Endothelial cell of umbilical vein (primary cell): ENCODE data around the gene PRR5. TPM values are rescaled to one million over a fixed set of nuclear protein-coding genes. Genes with fewer than 3 reads are reported as not detected.
A peak's percentile ranks its signal among the peaks of the same experiment; 100 is the strongest.

ENCODE experiments used
- BruUV-seq: library from RNA; stranded (reverse); fragments of 400-500 nt; replicated peaks from 2 replicates; lab custom pipeline; 2021; lab: Mats Ljungman, UMichigan
- CTCF ChIA-PET: fragments of 300-600, 350-600 bp; sonication (Branson Sonifier 250); formaldehyde crosslinking; loops from one replicate; lab custom pipeline; 2021; ENCODE audit warnings: antibody characterized with exemption, inconsistent platforms; lab: Charles Lee
- POLR2A ChIA-PET: fragments of 300-600, 350-600 bp; sonication (Branson Sonifier 250); formaldehyde crosslinking; loops from one replicate; lab custom pipeline; 2021; ENCODE audit warnings: antibody characterized with exemption, inconsistent platforms; lab: Charles Lee
- DNase-seq: peaks from one replicate; pipeline ENCODE4 v3.0.0-alpha.2; 2011; ENCODE audit warnings: low read depth, low spot score
- FAIRE-seq: peaks from 2 replicates; lab custom pipeline; 2011; peaks lifted over from hg19 to GRCh38; lab: Jason Lieb, UNC
- H2AFZ ChIP-seq: 2 replicates; pipeline ENCODE4 v1.6.0; 2012; ENCODE audit warnings: low read depth, low read length, control low read depth, inconsistent platforms
- H3K27ac ChIP-seq: 2 replicates; pipeline ENCODE4 v1.5.1; 2011; ENCODE audit warnings: low read depth, mild to moderate bottlenecking, control low read depth, low read length, moderate library complexity; ENCODE audit not compliant: insufficient read depth
- H3K27me3 ChIP-seq, 2 experiments: 2 replicates each; pipeline versions ENCODE4 v1.6.0 to v1.6.1; 2011; ENCODE audit warnings: low read length in 2 of 2, mixed read lengths in 1 of 2; ENCODE audit not compliant: control insufficient read depth in 2 of 2, insufficient read depth in 2 of 2
- H3K36me3 ChIP-seq, 2 experiments: 2 replicates in 1 of 2; 3 replicates in 1 of 2; pipeline ENCODE4 v1.5.1; 2011; ENCODE audit warnings: low read length in 2 of 2, mild to moderate bottlenecking in 1 of 2, moderate library complexity in 1 of 2; ENCODE audit not compliant: control insufficient read depth in 2 of 2, insufficient read depth in 2 of 2; ENCODE audit errors: extremely low read depth in 1 of 2
- H3K4me1 ChIP-seq: 3 replicates; pipeline ENCODE4 v1.5.1; 2011; ENCODE audit warnings: mild to moderate bottlenecking, low read length; ENCODE audit not compliant: control insufficient read depth, insufficient read depth; ENCODE audit errors: extremely low read depth
- H3K4me2 ChIP-seq: 2 replicates; pipeline ENCODE4 v1.6.1; 2011; ENCODE audit warnings: low read length, control low read depth, mixed read lengths; ENCODE audit not compliant: insufficient read depth
- H3K4me3 ChIP-seq, 3 experiments: fragments of 200-600 bp in 1 of 3; sonication (generic), shearing (Covaris generic) in 1 of 3; replicated peaks in 1 of 3; 2 replicates each; pipeline ENCODE4 v1.5.1; 2011 to 2016; ENCODE audit warnings: control low read depth in 3 of 3, low read length in 3 of 3, mild to moderate bottlenecking in 2 of 3, inconsistent platforms in 1 of 3, low read depth in 1 of 3, moderate library complexity in 1 of 3; ENCODE audit not compliant: insufficient read depth in 1 of 3
- H3K79me2 ChIP-seq: 2 replicates; pipeline ENCODE4 v1.6.0; 2012; ENCODE audit warnings: low read length, inconsistent platforms; ENCODE audit not compliant: control insufficient read depth, insufficient read depth
- H3K9ac ChIP-seq: replicated peaks from 2 replicates; pipeline ENCODE3; 2011; ENCODE audit warnings: low read length, control low read depth; ENCODE audit not compliant: insufficient read depth; ENCODE audit errors: extremely low read depth
- H3K9me1 ChIP-seq: replicated peaks from 3 replicates; pipeline ENCODE4 v1.6.0; 2011; ENCODE audit warnings: mild to moderate bottlenecking, low read length; ENCODE audit not compliant: control insufficient read depth, insufficient read depth; ENCODE audit errors: extremely low read depth
- H3K9me3 ChIP-seq: replicated peaks from 2 replicates; pipeline ENCODE4 v1.5.1; 2012; ENCODE audit warnings: low read length, inconsistent platforms; ENCODE audit not compliant: control insufficient read depth, insufficient read depth
- H4K20me1 ChIP-seq: replicated peaks from 2 replicates; pipeline ENCODE3; 2011; ENCODE audit warnings: mild to moderate bottlenecking, low read length; ENCODE audit not compliant: control insufficient read depth, insufficient read depth; ENCODE audit errors: extremely low read depth
- CTCF ChIP-seq, 2 donors: IDR thresholded peaks; 1 replicate in 1 of 2; 2 replicates in 1 of 2; pipeline ENCODE4 v1.5.1; 2011; ENCODE audit warnings: low read length in 2 of 2, mild to moderate bottlenecking in 2 of 2, moderate library complexity in 2 of 2, control low read depth in 1 of 2, inconsistent platforms in 1 of 2, low read depth in 1 of 2; ENCODE audit not compliant: insufficient read depth in 1 of 2; ENCODE audit errors: extremely low read depth in 1 of 2
- EZH2 ChIP-seq: IDR thresholded peaks from 2 replicates; pipeline ENCODE4 v1.6.1; 2012; ENCODE audit warnings: borderline replicate concordance, low read depth, mild to moderate bottlenecking, moderate library complexity, low read length, inconsistent platforms; ENCODE audit not compliant: severe bottlenecking
- FOS ChIP-seq: IDR thresholded peaks from 2 replicates; pipeline ENCODE4 v1.6.1; 2011; ENCODE audit warnings: mild to moderate bottlenecking, low read length, moderate library complexity, borderline replicate concordance; ENCODE audit not compliant: insufficient read depth
- GATA2 ChIP-seq: IDR thresholded peaks from 2 replicates; pipeline ENCODE4 v1.7.0; 2011; ENCODE audit warnings: low read depth, mild to moderate bottlenecking, moderate library complexity, mixed read lengths, low read length; ENCODE audit not compliant: insufficient read length, insufficient read depth
- JUN ChIP-seq: IDR thresholded peaks from 2 replicates; pipeline ENCODE4 v1.6.1; 2011; ENCODE audit warnings: borderline replicate concordance, low read depth; ENCODE audit not compliant: insufficient read length, insufficient read depth
- MAX ChIP-seq: IDR thresholded peaks from 2 replicates; pipeline ENCODE4 v1.6.1; 2011; ENCODE audit not compliant: insufficient read depth, insufficient read length
- MYC ChIP-seq: IDR thresholded peaks from one replicate; pipeline ENCODE4 v1.6.1; 2011; ENCODE audit warnings: mild to moderate bottlenecking, low read depth, low read length
- POLR2A ChIP-seq: IDR thresholded peaks from 2 replicates; pipeline ENCODE4 v1.6.1; 2012; ENCODE audit warnings: low read depth, mild to moderate bottlenecking, control low read depth, low read length
- POLR2AphosphoS5 ChIP-seq: IDR thresholded peaks from 2 replicates; pipeline ENCODE4 v1.6.1; 2012; ENCODE audit warnings: low read depth, mild to moderate bottlenecking, control low read depth, low read length, moderate library complexity; ENCODE audit not compliant: insufficient read depth
- dilution Hi-C: fragments of 300-500 bp; cut with MboI; formaldehyde crosslinking; loops from one replicate; pipeline ENCODE4 v1.15.0; 2019; ENCODE audit warnings: low sequenced_read_pairs; ENCODE audit not compliant: extremely low pct_ligation_motif_present
- intact Hi-C: fragments of 100-400 bp; cut with micrococcal nuclease; formaldehyde crosslinking; loops from one replicate; pipeline ENCODE4 v1.10.0; 2022
- polyA plus RNA-seq, 4 experiments: library from polyadenylated mRNA; depleted of rRNA in 3 of 4; stranded (reverse) in 3 of 4; unstranded in 1 of 4; fragments of >200 nt; gene quantifications; 2 replicates each; pipeline versions ENCODE4 v1.2.1 to v1.2.3, GENCODE V29; 2011 to 2012; ENCODE audit warnings: missing spikeins in 1 of 4
- total RNA-seq: library from RNA; stranded (reverse); gene quantifications from 2 replicates; pipeline ENCODE4 v1.2.3, GENCODE V29; 2021

The PRR5 gene
- total and polyA plus RNA-seq, 2 donors (not counting 3 experiments of a cell fraction or from before 2014, with no cell fraction given) = 4.3 to 9.0 TPM

GRCh38 chr22:44671742-44672141 lies 30.3 kb upstream of the PRR5 start:
- dilution Hi-C loops = no loop called here
- Histone ChIP-seq H3K4me3 (no peak overlapping the region), H4K20me1 (no peaks in the 10 kb centered on the region), H3K27ac (no peak overlapping the region), H3K9ac (no peak overlapping the region), H3K79me2 (no peaks in the 10 kb centered on the region), H2AFZ (no peak overlapping the region), H3K9me3 (no peaks in the 10 kb centered on the region), H3K4me2 (no peak overlapping the region), H3K4me1 (no peaks in the 10 kb centered on the region), H3K36me3 (no peaks in the 10 kb centered on the region), H3K9me1 (no peaks in the 10 kb centered on the region), H3K27me3 (peaks cover 0 to 2% of the 10 kb centered on the region in 2 experiments)
- DNase-seq = no peak
- ChIA-PET POLR2A (no interaction called here), CTCF (interaction anchor here (5.4 kb wide), 1 partner anchor 12 kb away, joined by 35 read pairs; no protein-coding TSS in a partner anchor)
- BruUV-seq = no TSS peak
- FAIRE-seq = no peak
- TF ChIP-seq EZH2 (no peak), MAX (peak; percentile 32)
- intact Hi-C loops = no loop called here

GRCh38 chr22:44672632-44673031 lies 29.4 kb upstream of the PRR5 start:
- TF ChIP-seq MAX (no peak), FOS (no peak), JUN (no peak), POLR2AphosphoS5 (no peak), EZH2 (no peak), GATA2 (no peak), POLR2A (no peak), MYC (no peak), CTCF (IDR thresholded peaks at IDR 0.05; ENCODE audit: extremely low read depth in 1 of 2, insufficient read depth in 1 of 2, low read depth in 1 of 2, low read length in 2 of 2) (no peak)
- H3K9me3 ChIP-seq = no peaks in the 10 kb centered on the region
- no peaks in the 10 kb centered on the region for H3K79me2 ChIP-seq
- no peak for DNase-seq
- H3K9me1 ChIP-seq = no peaks in the 10 kb centered on the region
- no peaks in the 10 kb centered on the region for H3K4me1 ChIP-seq
- no peaks in the 10 kb centered on the region for H4K20me1 ChIP-seq
- H3K27ac ChIP-seq = no peak overlapping the region
- H3K9ac ChIP-seq = no peak overlapping the region
- H3K4me3 ChIP-seq = no peak overlapping the region
- no peak for FAIRE-seq
- BruUV-seq = no TSS peak
- no peak overlapping the region for H3K4me2 ChIP-seq
- ChIA-PET CTCF (interaction anchor here (5.4 kb wide), 1 partner anchor 11 kb away, joined by 35 read pairs; no protein-coding TSS in a partner anchor), POLR2A (no interaction called here)
- peaks cover 0 to 2% of the 10 kb centered on the region in 2 experiments for H3K27me3 ChIP-seq
- intact Hi-C loops (no loop called here), dilution Hi-C loops (no loop called here)
- H2AFZ ChIP-seq = no peak overlapping the region
- H3K36me3 ChIP-seq = no peaks in the 10 kb centered on the region
